Neural crest cell (in vitro differentiated cells): Measurements from ENCODE around the gene PER3. TPM values are rescaled to one million over a fixed set of nuclear protein-coding genes. Genes with fewer than 3 reads are reported as not detected.

Source experiments
- DNase-seq: peaks from one replicate; pipeline ENCODE4 v3.0.0; 2021; ENCODE audit warnings: low read depth, mixed read lengths, low spot score
- H3K27ac Mint-ChIP-seq: one replicate; pipeline ENCODE4 v1.8.0; 2021; ENCODE audit warnings: mild to moderate bottlenecking, mixed read lengths; ENCODE audit not compliant: unreplicated experiment
- H3K27me3 Mint-ChIP-seq: 2 replicates; pipeline ENCODE4 v1.8.0; 2021; ENCODE audit warnings: low read depth, mild to moderate bottlenecking, mixed read lengths
- H3K36me3 Mint-ChIP-seq: 2 replicates; pipeline ENCODE4 v1.8.0; 2021; ENCODE audit warnings: low read depth, mild to moderate bottlenecking, mixed read lengths
- H3K4me1 Mint-ChIP-seq: 2 replicates; pipeline ENCODE4 v1.8.0; 2021; ENCODE audit warnings: mixed read lengths
- H3K4me3 Mint-ChIP-seq: one replicate; pipeline ENCODE4 v1.8.0; 2021; ENCODE audit warnings: mild to moderate bottlenecking, mixed read lengths
- H3K9me3 Mint-ChIP-seq: 2 replicates; pipeline ENCODE4 v1.8.0; 2021; ENCODE audit warnings: mixed read lengths
- total RNA-seq: library from RNA; stranded (reverse); gene quantifications from 2 replicates; pipeline ENCODE4 v1.2.1, GENCODE V29; 2021
- TF ChIP-seq, protein P1 (sequence below): fragments of 200-600 bp; sonication (generic); conservative IDR thresholded peaks from 2 replicates; pipeline ENCODE4 v1.5.0; 2021; ENCODE audit warnings: antibody characterized with exemption, mild to moderate bottlenecking

Gene PER3
- total RNA-seq, 1 donor from 2014 or later = 5.3 TPM

DNA sequence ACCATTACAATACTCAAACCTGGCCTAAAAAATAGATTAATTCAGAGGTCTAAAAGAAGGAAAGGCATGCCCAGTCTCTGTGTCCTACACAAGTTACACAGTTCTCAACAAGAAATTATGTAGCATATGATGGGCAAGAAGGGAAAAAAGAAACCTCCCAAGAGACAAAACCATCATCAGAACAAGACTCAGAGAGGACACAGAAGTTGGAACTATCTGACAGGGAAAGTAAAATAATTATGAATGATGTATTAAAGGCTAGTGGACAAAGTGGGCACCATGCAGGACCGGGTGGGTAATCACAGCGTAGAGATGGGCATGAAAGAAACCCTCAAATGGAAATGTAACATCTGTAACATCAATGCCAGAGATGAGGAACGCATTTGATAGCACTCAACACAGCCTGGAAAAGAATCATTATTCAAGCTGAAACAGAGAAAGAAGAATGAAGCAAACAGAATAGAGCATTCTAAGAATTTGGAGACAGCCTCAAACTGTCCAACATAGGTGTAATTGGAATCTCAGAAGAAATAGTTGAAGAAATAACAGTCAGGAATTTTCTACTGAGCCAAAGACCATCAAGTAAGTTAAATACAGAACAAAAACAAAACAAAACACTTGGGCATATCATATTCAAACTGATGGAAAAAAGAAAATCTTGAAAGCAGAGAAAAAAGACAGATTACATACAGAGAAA, 29.7 kb downstream of the PER3 start:
- H3K27me3 Mint-ChIP-seq = no peaks in the 10 kb centered on the region
- no peak for DNase-seq
- no peak overlapping the region for H3K4me3 Mint-ChIP-seq
- no peak overlapping the region for H3K27ac Mint-ChIP-seq
- peaks cover 20% of the 10 kb centered on the region for H3K36me3 Mint-ChIP-seq
- H3K9me3 Mint-ChIP-seq = peaks cover 13% of the 10 kb centered on the region
- TF ChIP-seq, protein P1, sequence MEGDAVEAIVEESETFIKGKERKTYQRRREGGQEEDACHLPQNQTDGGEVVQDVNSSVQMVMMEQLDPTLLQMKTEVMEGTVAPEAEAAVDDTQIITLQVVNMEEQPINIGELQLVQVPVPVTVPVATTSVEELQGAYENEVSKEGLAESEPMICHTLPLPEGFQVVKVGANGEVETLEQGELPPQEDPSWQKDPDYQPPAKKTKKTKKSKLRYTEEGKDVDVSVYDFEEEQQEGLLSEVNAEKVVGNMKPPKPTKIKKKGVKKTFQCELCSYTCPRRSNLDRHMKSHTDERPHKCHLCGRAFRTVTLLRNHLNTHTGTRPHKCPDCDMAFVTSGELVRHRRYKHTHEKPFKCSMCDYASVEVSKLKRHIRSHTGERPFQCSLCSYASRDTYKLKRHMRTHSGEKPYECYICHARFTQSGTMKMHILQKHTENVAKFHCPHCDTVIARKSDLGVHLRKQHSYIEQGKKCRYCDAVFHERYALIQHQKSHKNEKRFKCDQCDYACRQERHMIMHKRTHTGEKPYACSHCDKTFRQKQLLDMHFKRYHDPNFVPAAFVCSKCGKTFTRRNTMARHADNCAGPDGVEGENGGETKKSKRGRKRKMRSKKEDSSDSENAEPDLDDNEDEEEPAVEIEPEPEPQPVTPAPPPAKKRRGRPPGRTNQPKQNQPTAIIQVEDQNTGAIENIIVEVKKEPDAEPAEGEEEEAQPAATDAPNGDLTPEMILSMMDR = no peak
- H3K4me1 Mint-ChIP-seq = no peaks in the 10 kb centered on the region

GRCh38 chr1:7821282-7821681, 37.2 kb downstream of the PER3 start:
- Mint-ChIP-seq H3K27ac (no peak overlapping the region), H3K4me3 (no peak overlapping the region), H3K9me3 (no peaks in the 10 kb centered on the region), H3K4me1 (no peaks in the 10 kb centered on the region), H3K27me3 (no peaks in the 10 kb centered on the region), H3K36me3 (no peaks in the 10 kb centered on the region)
- TF ChIP-seq, protein P1 = no peak
- DNase-seq = no peak

DNA sequence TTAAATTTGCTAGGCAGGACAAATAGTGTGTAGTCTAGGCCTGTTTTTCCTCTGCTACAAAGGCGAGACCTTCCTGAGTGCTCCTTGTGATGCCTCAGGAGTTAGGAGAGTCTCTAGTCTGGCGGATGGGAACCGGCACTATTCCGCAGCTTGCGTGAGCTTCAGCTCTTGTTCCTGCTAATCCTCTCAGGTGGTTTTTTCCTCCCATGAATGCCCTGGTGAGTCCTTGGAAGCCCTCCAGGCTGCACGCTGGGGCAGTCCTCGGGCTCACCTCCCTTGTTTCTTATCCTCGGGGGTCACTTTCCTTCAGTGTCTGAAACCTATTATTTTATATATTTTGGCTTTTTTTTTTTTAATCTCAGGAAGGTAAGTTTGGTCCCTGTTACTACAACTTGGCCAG, 40.6 kb downstream of the PER3 start:
- Mint-ChIP-seq H3K36me3 (no peaks in the 10 kb centered on the region), H3K27ac (no peak overlapping the region), H3K4me3 (no peak overlapping the region), H3K27me3 (no peaks in the 10 kb centered on the region), H3K4me1 (no peaks in the 10 kb centered on the region), H3K9me3 (no peaks in the 10 kb centered on the region)
- no peak for DNase-seq
- TF ChIP-seq, protein P1 = no peak

- TF ChIP-seq, protein P1 = no peak
- Mint-ChIP-seq H3K27me3 (no peaks in the 10 kb centered on the region), H3K36me3 (no peaks in the 10 kb centered on the region), H3K9me3 (no peaks in the 10 kb centered on the region), H3K4me1 (no peaks in the 10 kb centered on the region), H3K27ac (no peak overlapping the region), H3K4me3 (no peak overlapping the region)
- no peak for DNase-seq
Observed at GRCh38 chr1:7826363-7826762, 42.3 kb downstream of the PER3 start.

DNA sequence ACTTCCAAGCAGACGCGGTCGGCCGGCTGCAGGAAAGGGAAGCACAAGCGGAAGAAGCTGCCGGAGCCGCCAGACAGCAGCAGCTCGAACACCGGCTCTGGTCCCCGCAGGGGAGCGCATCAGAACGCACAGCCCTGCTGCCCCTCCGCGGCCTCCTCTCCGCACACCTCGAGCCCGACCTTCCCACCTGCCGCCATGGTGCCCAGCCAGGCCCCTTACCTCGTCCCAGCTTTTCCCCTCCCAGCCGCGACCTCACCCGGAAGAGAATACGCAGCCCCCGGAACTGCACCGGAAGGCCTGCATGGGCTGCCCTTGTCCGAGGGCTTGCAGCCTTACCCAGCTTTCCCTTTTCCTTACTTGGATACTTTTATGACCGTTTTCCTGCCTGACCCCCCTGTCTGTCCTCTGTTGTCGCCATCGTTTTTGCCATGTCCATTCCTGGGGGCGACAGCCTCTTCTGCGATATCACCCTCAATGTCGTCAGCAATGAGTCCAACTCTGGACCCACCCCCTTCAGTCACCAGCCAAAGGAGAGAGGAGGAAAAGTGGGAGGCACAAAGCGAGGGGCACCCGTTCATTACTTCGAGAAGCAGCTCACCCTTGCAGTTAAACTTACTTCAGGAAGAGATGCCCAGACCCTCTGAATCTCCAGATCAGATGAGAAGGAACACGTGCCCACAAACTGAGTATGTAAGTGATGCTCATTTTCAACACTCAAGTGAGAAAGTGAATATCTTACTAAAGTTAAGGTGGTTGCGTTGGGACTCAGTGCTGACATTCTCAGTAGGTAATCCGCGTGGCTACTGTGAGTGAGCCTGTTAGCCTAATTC, 43.2 kb downstream of the PER3 start:
- Mint-ChIP-seq H3K9me3 (no peaks in the 10 kb centered on the region), H3K4me3 (no peak overlapping the region), H3K27ac (no peak overlapping the region), H3K27me3 (no peaks in the 10 kb centered on the region), H3K36me3 (no peaks in the 10 kb centered on the region), H3K4me1 (no peaks in the 10 kb centered on the region)
- no peak for DNase-seq
- TF ChIP-seq, protein P1 = no peak
